Neuronal stem cell (in vitro differentiated cells): ENCODE data around the gene RHBG.

Experiments used
- DNase-seq: peaks from one replicate; pipeline ENCODE4 v3.0.0-alpha.2; 2013; ENCODE audit warnings: low spot score
- H2AFZ ChIP-seq: one replicate; pipeline ENCODE4 v1.6.1; 2013; ENCODE audit warnings: mild to moderate bottlenecking, low read length, inconsistent platforms
- H2AK5ac ChIP-seq: 2 replicates; pipeline ENCODE4 v1.6.1; 2013; ENCODE audit warnings: low read depth, mild to moderate bottlenecking, inconsistent platforms, low read length, moderate library complexity, mixed read lengths
- H2BK120ac ChIP-seq: 2 replicates; pipeline ENCODE4 v1.6.1; 2013; ENCODE audit warnings: low read depth, mild to moderate bottlenecking, inconsistent platforms, low read length, moderate library complexity, mixed read lengths
- H2BK12ac ChIP-seq: one replicate; pipeline ENCODE4 v1.6.1; 2013; ENCODE audit warnings: low read length, inconsistent platforms
- H2BK15ac ChIP-seq: 2 replicates; pipeline ENCODE4 v1.6.1; 2013; ENCODE audit warnings: mild to moderate bottlenecking, low read length, inconsistent platforms, mixed read lengths
- H2BK5ac ChIP-seq: one replicate; pipeline ENCODE4 v1.6.1; 2013; ENCODE audit warnings: inconsistent platforms, mild to moderate bottlenecking, low read length, moderate library complexity
- H3K14ac ChIP-seq: one replicate; pipeline ENCODE4 v1.6.1; 2013; ENCODE audit warnings: low read length, inconsistent platforms
- H3K18ac ChIP-seq: 2 replicates; pipeline ENCODE4 v1.6.1; 2013; ENCODE audit warnings: low read length, inconsistent platforms
- H3K23ac ChIP-seq: 2 replicates; pipeline ENCODE4 v1.6.1; 2013; ENCODE audit warnings: low read depth, mild to moderate bottlenecking, mixed read lengths, low read length, inconsistent platforms; ENCODE audit not compliant: poor library complexity
- H3K27ac ChIP-seq: replicated peaks from 3 replicates; pipeline ENCODE4 v1.5.1; 2013; ENCODE audit warnings: low read length, inconsistent platforms
- H3K27me3 ChIP-seq, 3 experiments: 2 replicates each; pipeline ENCODE4 v1.6.1; 2013; ENCODE audit warnings: low read length in 3 of 3, mild to moderate bottlenecking in 2 of 3, inconsistent platforms in 1 of 3, low read depth in 1 of 3, mixed read lengths in 1 of 3, moderate library complexity in 1 of 3; ENCODE audit not compliant: control insufficient read depth in 3 of 3, insufficient read depth in 3 of 3
- H3K36me3 ChIP-seq, 2 donors: replicated peaks in 1 of 2; 2 replicates each; pipeline ENCODE4 v1.6.1; 2013; ENCODE audit warnings: low read length in 2 of 2; ENCODE audit not compliant: control insufficient read depth in 2 of 2, insufficient read depth in 2 of 2
- H3K4ac ChIP-seq: 2 replicates; pipeline ENCODE4 v1.6.1; 2013; ENCODE audit warnings: inconsistent platforms, mild to moderate bottlenecking, low read length, moderate library complexity
- H3K4me1 ChIP-seq, 2 donors: 1 replicate in 1 of 2; 2 replicates in 1 of 2; pipeline ENCODE4 v1.6.1; 2013; ENCODE audit warnings: low read length in 2 of 2, low read depth in 1 of 2; ENCODE audit not compliant: control insufficient read depth in 2 of 2, insufficient read depth in 1 of 2
- H3K4me2 ChIP-seq: one replicate; pipeline ENCODE4 v1.6.1; 2013; ENCODE audit warnings: mild to moderate bottlenecking, low read length, inconsistent platforms; ENCODE audit not compliant: insufficient read depth, poor library complexity, severe bottlenecking
- H3K4me3 ChIP-seq, 2 donors: 2 replicates each; pipeline ENCODE4 v1.5.1; 2013; ENCODE audit warnings: low read length in 2 of 2, mild to moderate bottlenecking in 2 of 2, inconsistent platforms in 1 of 2, moderate library complexity in 1 of 2
- H3K79me1 ChIP-seq: one replicate; pipeline ENCODE4 v1.6.1; 2013; ENCODE audit warnings: low read depth, mild to moderate bottlenecking, inconsistent platforms, low read length, moderate library complexity
- H3K9ac ChIP-seq: one replicate; pipeline ENCODE4 v1.6.1; 2013; ENCODE audit warnings: mild to moderate bottlenecking, low read depth, low read length, inconsistent platforms; ENCODE audit not compliant: poor library complexity
- H3K9me3 ChIP-seq, 2 donors: replicated peaks in 1 of 2; 2 replicates each; pipeline versions ENCODE3 to v1.6.1; 2013; ENCODE audit warnings: low read length in 2 of 2, mild to moderate bottlenecking in 2 of 2, inconsistent platforms in 1 of 2, low read depth in 1 of 2, mixed read lengths in 1 of 2, moderate library complexity in 1 of 2; ENCODE audit not compliant: control insufficient read depth in 2 of 2, insufficient read depth in 1 of 2
- H4K8ac ChIP-seq: one replicate; pipeline ENCODE4 v1.6.1; 2013; ENCODE audit warnings: low read depth, mild to moderate bottlenecking, inconsistent platforms, low read length, moderate library complexity
- H4K91ac ChIP-seq: one replicate; pipeline ENCODE4 v1.6.1; 2013; ENCODE audit warnings: low read length, low read depth, mild to moderate bottlenecking, inconsistent platforms; ENCODE audit not compliant: poor library complexity
- WGBS, 2 donors: extraction: QIAGEN DNeasy Blood & Tissue Kit; methylation state at CpG; one replicate each; pipeline ENCODE4 v1.1.7; 2013; ENCODE audit warnings: missing lambda C conversion rate in 2 of 2, mixed read lengths in 1 of 2; ENCODE audit not compliant: insufficient read length in 2 of 2, insufficient replicate concordance in 1 of 2; ENCODE audit errors: extremely low coverage in 2 of 2; 5-methylcytosine and 5-hydroxymethylcytosine counted together

RHBG gene

GRCh38 chr1:156412653-156413321 lies 43.8 kb downstream of the RHBG start:
- Histone ChIP-seq H3K9ac (no peak overlapping the region), H3K4me3 (no peak overlapping the region), H3K23ac (no peak overlapping the region), H2BK15ac (no peak overlapping the region), H2BK12ac (no peak overlapping the region), H3K79me1 (no peaks in the 10 kb centered on the region), H3K14ac (no peak overlapping the region), H3K36me3 (no peaks in the 10 kb centered on the region), H3K4ac (no peak overlapping the region), H2BK120ac (no peak overlapping the region), H3K18ac (no peak overlapping the region), H3K4me1 (peaks cover 0 to 4% of the 10 kb centered on the region in 2 donors), H3K27me3 (peaks cover 0 to 85% (median 34%) of the 10 kb centered on the region in 3 experiments), H2BK5ac (no peak overlapping the region), H3K27ac (no peak overlapping the region), H3K9me3 (peaks cover 0 to 2% of the 10 kb centered on the region in 2 donors), H2AFZ (no peak overlapping the region), H2AK5ac (no peak overlapping the region), H4K8ac (no peak overlapping the region), H4K91ac (no peak overlapping the region), H3K4me2 (no peak overlapping the region)
- no CpG with 5 or more reads among the region's 10 CpGs for WGBS, 2 donors
- no peak for DNase-seq

DNA sequence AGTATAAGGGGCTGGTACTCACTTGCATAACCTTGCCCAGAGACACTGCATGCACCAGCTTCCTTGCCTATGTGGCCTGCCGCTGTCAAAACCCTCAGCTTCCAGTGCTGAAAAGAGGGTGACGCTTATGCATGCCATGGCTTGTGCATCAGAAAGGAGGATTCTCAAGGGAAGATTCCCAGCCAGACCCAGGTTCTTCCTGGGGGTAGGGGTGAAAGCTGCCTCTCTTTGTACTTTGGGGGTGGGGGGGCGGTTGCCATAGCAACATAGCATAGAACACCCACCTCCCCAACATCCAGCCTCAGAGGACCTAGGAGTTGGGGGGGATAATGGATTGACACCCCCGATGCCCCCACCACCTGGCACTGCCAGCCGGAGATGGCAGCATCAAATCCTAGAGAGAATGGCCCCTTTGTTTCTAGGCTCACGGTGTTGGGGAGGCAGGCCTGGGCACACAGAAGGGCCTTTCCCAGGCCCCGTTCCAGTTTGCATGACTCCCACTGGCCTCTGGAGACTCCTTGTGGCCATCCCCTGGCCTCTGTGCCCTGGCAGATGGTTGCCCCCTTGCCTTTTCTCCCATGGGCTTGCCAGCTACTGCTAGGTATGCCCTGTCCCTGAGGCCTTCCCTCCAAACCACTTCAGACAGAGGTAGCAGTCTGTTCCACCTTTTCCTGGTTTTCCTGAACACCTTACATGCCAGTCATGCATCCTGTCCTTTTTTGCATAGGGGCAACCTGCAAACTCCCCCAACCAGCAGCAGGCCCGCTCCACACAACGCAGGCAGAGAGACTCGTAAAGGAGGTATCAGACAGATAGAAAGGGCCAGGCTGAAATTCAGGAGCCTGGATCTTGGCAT lies 44.6 kb downstream of the RHBG start:
- DNase-seq: no peak
- H3K4ac ChIP-seq: no peak overlapping the region
- no peak overlapping the region for H3K14ac ChIP-seq
- H3K27me3 ChIP-seq: peaks cover 0 to 86% (median 43%) of the 10 kb centered on the region in 3 experiments
- peak overlapping the region; percentile 57 for H3K23ac ChIP-seq
- no peak overlapping the region for H2BK15ac ChIP-seq
- H4K91ac ChIP-seq: no peak overlapping the region
- H3K4me2 ChIP-seq: no peak overlapping the region
- no peak overlapping the region for H2AK5ac ChIP-seq
- H2BK12ac ChIP-seq: no peak overlapping the region
- H3K36me3 ChIP-seq: no peaks in the 10 kb centered on the region
- no peak overlapping the region for H2BK120ac ChIP-seq
- no peak overlapping the region for H3K4me3 ChIP-seq
- H3K4me1 ChIP-seq: peaks cover 0 to 4% of the 10 kb centered on the region in 2 donors
- H3K27ac ChIP-seq: no peak overlapping the region
- H2AFZ ChIP-seq: no peak overlapping the region
- H2BK5ac ChIP-seq: no peak overlapping the region
- no peak overlapping the region for H3K9ac ChIP-seq
- no peak overlapping the region for H3K18ac ChIP-seq
- H4K8ac ChIP-seq: no peak overlapping the region
- no CpG with 5 or more reads among the region's 10 CpGs for WGBS, 2 donors
- peaks cover 0 to 2% of the 10 kb centered on the region in 2 donors for H3K9me3 ChIP-seq
- no peaks in the 10 kb centered on the region for H3K79me1 ChIP-seq

DNA sequence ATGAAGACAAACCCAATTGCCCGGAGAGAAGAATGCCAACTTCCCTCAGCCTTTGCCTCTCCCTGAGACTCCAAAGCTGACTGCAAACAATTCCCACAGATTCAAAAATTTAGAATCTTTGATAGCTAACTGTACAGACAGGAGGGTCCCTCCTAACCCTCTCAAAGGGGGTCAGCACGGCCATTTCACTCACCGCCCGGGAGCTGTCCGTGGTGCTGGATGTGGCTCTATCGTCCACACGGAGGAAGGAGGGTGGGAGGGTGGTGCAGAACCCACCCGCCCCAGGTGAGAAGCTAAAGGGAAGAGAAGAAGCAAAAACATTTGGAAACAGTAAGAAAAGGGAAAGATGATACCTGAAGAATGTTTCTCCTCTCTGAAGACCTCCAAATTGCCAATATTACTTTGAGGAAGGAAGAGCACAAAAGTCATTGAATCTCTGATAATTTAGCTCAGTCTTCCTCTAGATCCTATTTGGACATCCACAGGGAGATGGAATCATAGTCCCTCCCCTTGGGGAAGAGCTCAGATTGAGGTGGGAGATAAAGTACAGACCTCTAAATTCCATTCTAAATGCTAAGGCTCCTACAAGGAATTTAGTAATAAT lies 45.6 kb downstream of the RHBG start:
- Histone ChIP-seq H2AK5ac (no peak overlapping the region), H3K23ac (no peak overlapping the region), H3K36me3 (no peaks in the 10 kb centered on the region), H2BK5ac (no peak overlapping the region), H3K4me1 (peaks cover 0 to 4% of the 10 kb centered on the region in 2 donors), H2BK12ac (no peak overlapping the region), H3K14ac (no peak overlapping the region), H4K91ac (no peak overlapping the region), H3K9ac (no peak overlapping the region), H3K4ac (no peak overlapping the region), H3K18ac (no peak overlapping the region), H2BK15ac (no peak overlapping the region), H4K8ac (no peak overlapping the region), H3K4me3 (no peak overlapping the region), H3K9me3 (peaks cover 0 to 2% of the 10 kb centered on the region in 2 donors), H3K4me2 (no peak overlapping the region), H3K27ac (no peak overlapping the region), H3K27me3 (peaks cover 0 to 87% (median 52%) of the 10 kb centered on the region in 3 experiments), H2BK120ac (no peak overlapping the region), H3K79me1 (no peaks in the 10 kb centered on the region), H2AFZ (no peak overlapping the region)
- no CpG with 5 or more reads among the region's 8 CpGs for WGBS, 2 donors
- DNase-seq: no peak

- no peak overlapping the region for H2AK5ac ChIP-seq
- H3K9ac ChIP-seq: no peak overlapping the region
- H4K91ac ChIP-seq: no peak overlapping the region
- H2BK120ac ChIP-seq: no peak overlapping the region
- H3K36me3 ChIP-seq: no peaks in the 10 kb centered on the region
- H2BK12ac ChIP-seq: no peak overlapping the region
- peaks cover 0 to 2% of the 10 kb centered on the region in 2 donors for H3K9me3 ChIP-seq
- H2BK15ac ChIP-seq: no peak overlapping the region
- H2BK5ac ChIP-seq: no peak overlapping the region
- WGBS, 2 donors: no CpG with 5 or more reads among the region's 1 CpG
- H3K23ac ChIP-seq: no peak overlapping the region
- H3K4me2 ChIP-seq: no peak overlapping the region
- no peak overlapping the region for H3K27ac ChIP-seq
- H3K18ac ChIP-seq: no peak overlapping the region
- no peak overlapping the region for H4K8ac ChIP-seq
- no peak overlapping the region for H2AFZ ChIP-seq
- H3K4ac ChIP-seq: no peak overlapping the region
- H3K79me1 ChIP-seq: no peaks in the 10 kb centered on the region
- H3K27me3 ChIP-seq: peaks cover 15 to 94% (median 72%) of the 10 kb centered on the region in 3 experiments
- peaks cover 0 to 6% of the 10 kb centered on the region in 2 donors for H3K4me1 ChIP-seq
- no peak for DNase-seq
- no peak overlapping the region for H3K4me3 ChIP-seq
- no peak overlapping the region for H3K14ac ChIP-seq
These were observed 48.0 kb downstream of the RHBG start for GRCh38 chr1:156416993-156417392.
